CD14-positive monocyte (primary cell): ENCODE data around the gene UGT2B7. TPM values are rescaled to one million over a fixed set of nuclear protein-coding genes. Genes with fewer than 3 reads are reported as not detected.

Source experiments
- DNase-seq, 3 donors: peaks; one replicate each; pipeline ENCODE4 v3.0.0-alpha.2; 2011 to 2022
- H2AFZ ChIP-seq: 2 replicates; pipeline ENCODE4 v1.6.0; 2012; ENCODE audit warnings: mild to moderate bottlenecking, low read depth, low read length, inconsistent platforms; ENCODE audit not compliant: insufficient read depth, poor library complexity, severe bottlenecking
- H3K27ac ChIP-seq, 2 donors: 1 replicate in 1 of 2; 2 replicates in 1 of 2; pipeline ENCODE4 v1.5.1; 2012 to 2013; ENCODE audit warnings: low read length in 2 of 2, control low read depth in 1 of 2, inconsistent platforms in 1 of 2, low read depth in 1 of 2, mild to moderate bottlenecking in 1 of 2
- H3K27me3 ChIP-seq, 2 donors: one replicate each; pipeline versions ENCODE4 v1.6.0 to v1.6.1; 2011 to 2013; ENCODE audit warnings: low read length in 2 of 2; ENCODE audit not compliant: control insufficient read depth in 2 of 2, insufficient read depth in 2 of 2
- H3K36me3 ChIP-seq, 2 donors: replicated peaks in 1 of 2; 1 replicate in 1 of 2; 2 replicates in 1 of 2; pipeline versions ENCODE4 v1.5.1 to v1.6.1; 2012 to 2013; ENCODE audit warnings: low read length in 2 of 2, control low read depth in 1 of 2, inconsistent platforms in 1 of 2, mild to moderate bottlenecking in 1 of 2; ENCODE audit not compliant: insufficient read depth in 2 of 2, control insufficient read depth in 1 of 2
- H3K4me1 ChIP-seq, 2 donors: 1 replicate in 1 of 2; 2 replicates in 1 of 2; pipeline versions ENCODE4 v1.5.1 to v1.6.1; 2012 to 2013; ENCODE audit warnings: low read length in 2 of 2, control low read depth in 1 of 2, inconsistent platforms in 1 of 2, mild to moderate bottlenecking in 1 of 2, moderate library complexity in 1 of 2; ENCODE audit not compliant: insufficient read depth in 2 of 2, control insufficient read depth in 1 of 2
- H3K4me2 ChIP-seq: replicated peaks from 2 replicates; pipeline ENCODE3; 2012; ENCODE audit warnings: low read length, moderate library complexity, mild to moderate bottlenecking; ENCODE audit not compliant: poor library complexity, severe bottlenecking; ENCODE audit errors: extremely low read depth
- H3K4me3 ChIP-seq, 3 experiments: fragments of 200-600 bp in 1 of 3; sonication (generic) in 1 of 3; replicated peaks in 1 of 3; 1 replicate in 2 of 3; 2 replicates in 1 of 3; pipeline ENCODE4 v1.5.1; 2011 to 2013; ENCODE audit warnings: low read length in 3 of 3, mild to moderate bottlenecking in 3 of 3, control low read depth in 2 of 3, low read depth in 2 of 3, inconsistent platforms in 1 of 3, moderate library complexity in 1 of 3
- H3K79me2 ChIP-seq: 2 replicates; pipeline ENCODE4 v1.6.0; 2012; ENCODE audit warnings: mild to moderate bottlenecking, control low read depth, inconsistent platforms, low read length, moderate library complexity; ENCODE audit not compliant: insufficient read depth
- H3K9ac ChIP-seq: 2 replicates; pipeline ENCODE4 v1.6.0; 2017; ENCODE audit warnings: low read length, mild to moderate bottlenecking; ENCODE audit not compliant: insufficient read depth, poor library complexity, severe bottlenecking
- H3K9me3 ChIP-seq, 2 donors: replicated peaks in 1 of 2; 1 replicate in 1 of 2; 2 replicates in 1 of 2; pipeline versions ENCODE4 v1.5.1 to v1.6.1; 2012 to 2013; ENCODE audit warnings: low read length in 2 of 2, control low read depth in 1 of 2; ENCODE audit not compliant: control insufficient read depth in 1 of 2, insufficient read depth in 1 of 2
- H4K20me1 ChIP-seq: 2 replicates; pipeline ENCODE4 v1.6.0; 2012; ENCODE audit warnings: mild to moderate bottlenecking, low read length, control low read depth, moderate library complexity; ENCODE audit not compliant: insufficient read depth
- H3K27ac Mint-ChIP-seq, 7 donors: one replicate each; pipeline ENCODE4 v1.8.0; 2020; ENCODE audit warnings: mild to moderate bottlenecking in 7 of 7, mixed read lengths in 7 of 7, moderate library complexity in 6 of 7, inconsistent platforms in 2 of 7
- H3K27me3 Mint-ChIP-seq, 3 donors: one replicate each; pipeline ENCODE4 v1.8.0; 2021 to 2022; ENCODE audit warnings: low read depth in 3 of 3, mild to moderate bottlenecking in 3 of 3, mixed read lengths in 3 of 3, moderate library complexity in 3 of 3, inconsistent platforms in 1 of 3
- H3K36me3 Mint-ChIP-seq, 2 donors: one replicate each; pipeline ENCODE4 v1.8.0; 2020; ENCODE audit warnings: mixed read lengths in 2 of 2, inconsistent platforms in 1 of 2, mild to moderate bottlenecking in 1 of 2
- H3K4me1 Mint-ChIP-seq: one replicate; pipeline ENCODE4 v1.8.0; 2020; ENCODE audit warnings: mild to moderate bottlenecking, mixed read lengths
- H3K4me3 Mint-ChIP-seq, 2 donors: one replicate each; pipeline ENCODE4 v1.8.0; 2020; ENCODE audit warnings: mild to moderate bottlenecking in 2 of 2, mixed read lengths in 2 of 2, moderate library complexity in 1 of 2
- H3K9me3 Mint-ChIP-seq, 7 donors: one replicate each; pipeline ENCODE4 v1.8.0; 2020 to 2022; ENCODE audit warnings: mixed read lengths in 7 of 7, mild to moderate bottlenecking in 6 of 7, moderate library complexity in 6 of 7, inconsistent platforms in 2 of 7
- WGBS: methylation state at CpG from one replicate; pipeline ENCODE4 v1.1.5; 2013; ENCODE audit warnings: missing lambda C conversion rate; ENCODE audit not compliant: insufficient coverage; 5-methylcytosine and 5-hydroxymethylcytosine counted together
- intact Hi-C, 2 donors: fragments of 100-400 bp; cut with micrococcal nuclease; formaldehyde crosslinking; loops; one replicate each; pipeline versions ENCODE4 v1.15.0 to v1.15.1; 2023
- polyA plus RNA-seq, 3 donors: library from polyadenylated mRNA; depleted of rRNA in 1 of 3; unstranded in 2 of 3; stranded (reverse) in 1 of 3; fragments of 300-500 nt in 2 of 3; fragments of >200 nt in 1 of 3; fragmentation: Illumina TruSeq in 2 of 3; gene quantifications; 1 replicate in 2 of 3; 2 replicates in 1 of 3; pipeline ENCODE4 v1.2.3, GENCODE V29; 2012 to 2021
- TF ChIP-seq, protein P1 (sequence below): fragments of 200-600 bp; IDR thresholded peaks from one replicate; pipeline ENCODE4 v1.8.0; 2022; ENCODE audit warnings: antibody characterized with exemption, mild to moderate bottlenecking

UGT2B7 gene
- polyA plus RNA-seq, 3 donors, result not detected

DNA sequence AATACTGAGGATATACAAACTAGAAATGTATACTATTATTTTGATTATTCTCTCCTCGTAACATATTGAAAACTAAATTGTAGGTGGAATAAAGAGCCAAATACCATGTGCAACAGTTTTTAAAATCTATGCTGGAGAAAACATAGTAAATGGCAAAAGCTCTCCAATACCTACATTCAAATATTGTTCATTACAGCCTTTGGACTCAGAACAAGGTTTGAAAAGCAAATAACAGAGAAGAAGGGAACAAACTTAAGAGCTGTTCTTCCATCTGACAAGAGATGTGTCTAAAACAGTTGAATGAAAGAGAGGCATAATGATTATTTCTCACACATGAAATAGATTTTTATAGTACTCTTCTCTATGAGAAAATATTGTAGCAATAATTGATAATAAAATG, 25.0 kb upstream of the UGT2B7 start:
- no peak overlapping the region for H3K4me2 ChIP-seq
- peaks cover 0 to 3% (median 2%) of the 10 kb centered on the region in 7 donors for H3K9me3 Mint-ChIP-seq
- H3K9ac ChIP-seq, result no peak overlapping the region
- no peaks in the 10 kb centered on the region for H3K4me1 Mint-ChIP-seq
- no peaks in the 10 kb centered on the region for H3K4me1 ChIP-seq
- TF ChIP-seq, protein P1, sequence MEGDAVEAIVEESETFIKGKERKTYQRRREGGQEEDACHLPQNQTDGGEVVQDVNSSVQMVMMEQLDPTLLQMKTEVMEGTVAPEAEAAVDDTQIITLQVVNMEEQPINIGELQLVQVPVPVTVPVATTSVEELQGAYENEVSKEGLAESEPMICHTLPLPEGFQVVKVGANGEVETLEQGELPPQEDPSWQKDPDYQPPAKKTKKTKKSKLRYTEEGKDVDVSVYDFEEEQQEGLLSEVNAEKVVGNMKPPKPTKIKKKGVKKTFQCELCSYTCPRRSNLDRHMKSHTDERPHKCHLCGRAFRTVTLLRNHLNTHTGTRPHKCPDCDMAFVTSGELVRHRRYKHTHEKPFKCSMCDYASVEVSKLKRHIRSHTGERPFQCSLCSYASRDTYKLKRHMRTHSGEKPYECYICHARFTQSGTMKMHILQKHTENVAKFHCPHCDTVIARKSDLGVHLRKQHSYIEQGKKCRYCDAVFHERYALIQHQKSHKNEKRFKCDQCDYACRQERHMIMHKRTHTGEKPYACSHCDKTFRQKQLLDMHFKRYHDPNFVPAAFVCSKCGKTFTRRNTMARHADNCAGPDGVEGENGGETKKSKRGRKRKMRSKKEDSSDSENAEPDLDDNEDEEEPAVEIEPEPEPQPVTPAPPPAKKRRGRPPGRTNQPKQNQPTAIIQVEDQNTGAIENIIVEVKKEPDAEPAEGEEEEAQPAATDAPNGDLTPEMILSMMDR, result no peak
- H3K36me3 ChIP-seq, result no peaks in the 10 kb centered on the region
- no peak overlapping the region for H3K4me3 ChIP-seq
- intact Hi-C loops, result no loop called here
- no peaks in the 10 kb centered on the region for H3K9me3 ChIP-seq
- no peak overlapping the region for H3K27ac Mint-ChIP-seq
- no peak for DNase-seq
- no peak overlapping the region for H3K27ac ChIP-seq
- H3K27me3 ChIP-seq, result no peaks in the 10 kb centered on the region
- no peaks in the 10 kb centered on the region for H4K20me1 ChIP-seq
- H3K27me3 Mint-ChIP-seq, result no peaks in the 10 kb centered on the region
- WGBS, result no CpG with 5 or more reads among the region's 1 CpG
- H3K36me3 Mint-ChIP-seq, result no peaks in the 10 kb centered on the region
- H3K4me3 Mint-ChIP-seq, result no peak overlapping the region
- no peak overlapping the region for H2AFZ ChIP-seq
- no peaks in the 10 kb centered on the region for H3K79me2 ChIP-seq

DNA sequence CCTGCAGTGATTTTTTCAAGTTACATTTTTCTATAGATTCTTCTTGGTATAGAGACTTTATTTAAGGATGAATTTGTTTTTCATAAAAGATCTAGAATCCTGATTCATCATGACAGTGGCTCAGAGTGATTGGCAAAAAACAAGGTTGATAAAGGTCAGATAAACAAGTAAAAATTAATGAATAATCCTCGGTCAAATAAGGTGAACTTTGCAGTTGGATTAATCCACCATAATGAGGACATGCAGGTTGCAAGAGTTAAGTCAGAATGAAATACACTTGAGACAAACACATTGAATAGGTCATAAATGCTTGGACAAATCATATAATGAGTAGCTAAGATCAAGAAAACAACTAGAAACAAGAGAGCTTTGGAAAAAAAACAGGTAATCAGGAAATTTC, 22.9 kb upstream of the UGT2B7 start:
- Histone ChIP-seq H3K36me3 (no peaks in the 10 kb centered on the region), H4K20me1 (no peaks in the 10 kb centered on the region), H2AFZ (no peak overlapping the region), H3K9ac (no peak overlapping the region), H3K27me3 (no peaks in the 10 kb centered on the region), H3K79me2 (no peaks in the 10 kb centered on the region), H3K9me3 (no peaks in the 10 kb centered on the region), H3K4me2 (no peak overlapping the region), H3K27ac (no peak overlapping the region), H3K4me1 (no peaks in the 10 kb centered on the region), H3K4me3 (no peak overlapping the region)
- H3K36me3 Mint-ChIP-seq, result no peaks in the 10 kb centered on the region
- DNase-seq, result no peak
- peaks cover 0 to 3% (median 2%) of the 10 kb centered on the region in 7 donors for H3K9me3 Mint-ChIP-seq
- H3K4me3 Mint-ChIP-seq, result no peak overlapping the region
- TF ChIP-seq, protein P1, result no peak
- H3K4me1 Mint-ChIP-seq, result no peaks in the 10 kb centered on the region
- H3K27me3 Mint-ChIP-seq, result no peaks in the 10 kb centered on the region
- WGBS, result 100% methylated on average over 1 of the region's 1 CpG
- intact Hi-C loops, result no loop called here
- no peak overlapping the region for H3K27ac Mint-ChIP-seq
